K562 (cell line): ENCODE results near the gene HOOK1.

Source experiments
- ZNF121 ChIP-seq: sonication (generic); formaldehyde crosslinking; conservative IDR thresholded peaks from 2 replicates; pipeline ENCODE4 v1.8.0; 2022; ENCODE audit warnings: missing genetic modification reagents
- ZNF512 ChIP-seq: IDR thresholded peaks from 2 replicates; pipeline ENCODE4 v1.6.1; 2016; ENCODE audit warnings: missing genetic modification characterization, missing compliant biosample characterization
- TF ChIP-seq, protein P1 (sequence below), 2 experiments: fragments of 450-650 bp; formaldehyde crosslinking in 1 of 2; IDR thresholded peaks; 2 replicates each; pipeline versions ENCODE4 v1.4.0 to v1.6.1; 2014 to 2020; ENCODE audit warnings: mild to moderate bottlenecking in 2 of 2, borderline replicate concordance in 1 of 2, low read depth in 1 of 2

- TF ChIP-seq ZNF512 (tag), result no peak
- no peak for TF ChIP-seq ZNF121 (CRISPR knock-in tag)
- TF ChIP-seq, protein P1, sequence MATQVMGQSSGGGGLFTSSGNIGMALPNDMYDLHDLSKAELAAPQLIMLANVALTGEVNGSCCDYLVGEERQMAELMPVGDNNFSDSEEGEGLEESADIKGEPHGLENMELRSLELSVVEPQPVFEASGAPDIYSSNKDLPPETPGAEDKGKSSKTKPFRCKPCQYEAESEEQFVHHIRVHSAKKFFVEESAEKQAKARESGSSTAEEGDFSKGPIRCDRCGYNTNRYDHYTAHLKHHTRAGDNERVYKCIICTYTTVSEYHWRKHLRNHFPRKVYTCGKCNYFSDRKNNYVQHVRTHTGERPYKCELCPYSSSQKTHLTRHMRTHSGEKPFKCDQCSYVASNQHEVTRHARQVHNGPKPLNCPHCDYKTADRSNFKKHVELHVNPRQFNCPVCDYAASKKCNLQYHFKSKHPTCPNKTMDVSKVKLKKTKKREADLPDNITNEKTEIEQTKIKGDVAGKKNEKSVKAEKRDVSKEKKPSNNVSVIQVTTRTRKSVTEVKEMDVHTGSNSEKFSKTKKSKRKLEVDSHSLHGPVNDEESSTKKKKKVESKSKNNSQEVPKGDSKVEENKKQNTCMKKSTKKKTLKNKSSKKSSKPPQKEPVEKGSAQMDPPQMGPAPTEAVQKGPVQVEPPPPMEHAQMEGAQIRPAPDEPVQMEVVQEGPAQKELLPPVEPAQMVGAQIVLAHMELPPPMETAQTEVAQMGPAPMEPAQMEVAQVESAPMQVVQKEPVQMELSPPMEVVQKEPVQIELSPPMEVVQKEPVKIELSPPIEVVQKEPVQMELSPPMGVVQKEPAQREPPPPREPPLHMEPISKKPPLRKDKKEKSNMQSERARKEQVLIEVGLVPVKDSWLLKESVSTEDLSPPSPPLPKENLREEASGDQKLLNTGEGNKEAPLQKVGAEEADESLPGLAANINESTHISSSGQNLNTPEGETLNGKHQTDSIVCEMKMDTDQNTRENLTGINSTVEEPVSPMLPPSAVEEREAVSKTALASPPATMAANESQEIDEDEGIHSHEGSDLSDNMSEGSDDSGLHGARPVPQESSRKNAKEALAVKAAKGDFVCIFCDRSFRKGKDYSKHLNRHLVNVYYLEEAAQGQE (IDR thresholded peaks at IDR 0.05; ENCODE audit: borderline replicate concordance), result no peak
- TF ChIP-seq, protein P1 (CRISPR knock-in tag; IDR thresholded peaks at IDR 0.05; ENCODE audit: low read depth), result no peak
Observed at GRCh38 chr1:59831529-59831928, 16.8 kb downstream of the HOOK1 start.
